Kasumi-1 (cell line): ENCODE measurements around the gene COL5A1.

Experiments
- DNase-seq, 2 experiments: peaks; one replicate each; lab custom pipeline; 2025; lab: John Stamatoyannopoulos, UW

COL5A1 gene

GRCh38 chr9:134836406-134836970 lies 194.9 kb downstream of the COL5A1 start:
- DNase-seq = no peak

- no peak for DNase-seq
Observed at GRCh38 chr9:134837529-134837928, 195.9 kb downstream of the COL5A1 start.

DNA sequence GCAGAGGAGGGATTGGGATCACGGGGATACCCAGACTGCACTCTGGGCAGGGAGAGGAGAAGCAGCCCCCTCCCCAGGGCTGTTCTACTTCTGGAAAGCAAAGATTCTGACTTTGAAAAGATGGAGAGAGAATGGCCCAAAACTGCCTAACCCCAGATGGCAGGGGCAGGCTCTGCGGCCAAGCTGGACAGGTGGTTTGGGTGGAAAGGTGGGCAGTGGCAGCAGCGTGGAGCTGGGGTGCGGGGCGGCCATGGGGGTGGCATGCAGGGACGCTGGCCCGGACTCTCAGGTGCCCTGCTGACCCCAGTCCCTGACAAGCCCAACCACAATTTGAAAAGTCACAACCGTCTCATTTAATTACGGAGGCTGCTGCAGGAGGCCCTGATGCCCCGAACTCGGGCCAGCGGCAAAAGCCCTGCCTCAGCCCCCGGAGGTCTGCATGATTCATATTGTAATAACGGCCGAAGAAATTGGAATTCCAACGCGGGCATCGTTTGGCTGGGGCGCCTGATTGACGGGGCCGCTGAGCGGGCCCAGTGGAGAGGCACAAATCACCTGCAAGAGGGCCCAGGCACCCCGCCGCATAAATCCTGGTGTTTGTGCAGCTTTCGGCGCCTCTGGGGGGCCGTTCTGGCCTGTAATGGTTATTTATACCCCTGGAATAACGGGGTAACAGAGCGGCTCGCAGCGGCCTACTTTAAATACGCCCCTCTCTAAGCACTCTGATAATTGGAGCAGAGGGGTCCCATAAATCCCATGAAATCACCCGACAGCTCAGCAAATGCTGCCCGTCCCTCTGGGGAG lies 197.2 kb downstream of the COL5A1 start:
- no peak for DNase-seq

- no peak for DNase-seq
Observed at GRCh38 chr9:134839455-134840125, 198.0 kb downstream of the COL5A1 start.

- DNase-seq = no peak
Observed at GRCh38 chr9:134840511-134840910, 198.9 kb downstream of the COL5A1 start.

GRCh38 chr9:134841180-134841904 lies 199.7 kb downstream of the COL5A1 start:
- no peak for DNase-seq

GRCh38 chr9:134842321-134842720 lies 200.7 kb downstream of the COL5A1 start:
- DNase-seq = no peak

DNA sequence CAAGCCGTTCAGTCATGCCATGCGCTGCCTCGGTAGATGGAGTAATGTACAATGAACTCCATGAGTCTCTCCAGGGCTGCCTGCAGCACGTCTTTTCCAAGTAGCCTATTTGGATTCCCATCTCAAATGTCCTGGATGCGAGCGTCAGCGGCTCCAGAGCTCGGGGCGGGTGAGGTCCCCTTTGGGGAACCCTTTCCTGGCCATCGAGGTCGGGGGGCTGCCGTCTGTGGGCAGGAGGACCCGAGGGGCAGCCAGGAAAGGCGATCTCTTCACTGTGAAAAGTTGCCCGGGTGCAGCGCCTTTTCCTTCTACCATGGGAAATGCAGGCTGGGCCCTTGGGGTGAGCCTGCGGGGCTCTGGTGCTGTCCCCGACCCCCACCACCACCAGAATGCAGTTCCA lies 202.1 kb downstream of the COL5A1 start:
- DNase-seq = no peak

GRCh38 chr9:134844821-134845220 lies 203.2 kb downstream of the COL5A1 start:
- DNase-seq = no peak

GRCh38 chr9:134846187-134846586 lies 204.6 kb downstream of the COL5A1 start:
- no peak for DNase-seq

DNA sequence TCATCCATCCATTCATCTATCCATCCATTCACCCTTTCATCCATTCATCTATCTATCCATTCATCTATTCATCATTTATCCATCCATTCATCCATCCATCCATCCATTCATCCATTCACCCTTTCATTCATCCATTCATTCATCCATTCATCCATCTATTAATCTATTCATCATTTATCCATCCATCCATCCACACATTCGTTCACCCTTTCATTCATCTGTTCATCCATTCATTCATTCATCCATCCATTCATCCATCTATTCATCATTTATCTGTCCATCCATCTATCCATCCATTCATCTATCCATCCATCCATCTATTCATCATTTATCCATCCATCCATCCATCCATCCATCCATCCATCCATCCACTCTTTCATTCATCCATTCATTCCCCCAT lies 205.1 kb downstream of the COL5A1 start:
- DNase-seq = no peak

DNA sequence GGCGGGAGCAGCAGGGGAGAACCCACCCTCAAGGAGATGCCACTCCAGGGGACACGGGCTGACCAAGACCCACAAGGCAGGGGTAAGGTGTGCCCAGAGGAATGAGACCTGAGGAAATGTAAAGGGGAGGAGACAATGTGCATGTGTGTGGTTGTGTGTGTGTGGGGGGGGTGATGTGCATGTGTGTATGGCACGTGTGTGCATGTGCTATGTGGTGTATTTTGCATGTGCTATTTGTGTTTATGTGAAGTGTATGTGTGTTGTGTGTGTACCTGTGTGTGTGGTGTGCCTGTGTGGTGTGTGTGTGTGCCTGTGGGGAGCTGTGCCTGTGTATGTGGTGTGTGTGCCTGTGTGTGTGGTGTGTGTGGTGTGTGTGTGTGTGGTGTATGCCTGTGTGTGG lies 205.5 kb downstream of the COL5A1 start:
- no peak for DNase-seq

DNA sequence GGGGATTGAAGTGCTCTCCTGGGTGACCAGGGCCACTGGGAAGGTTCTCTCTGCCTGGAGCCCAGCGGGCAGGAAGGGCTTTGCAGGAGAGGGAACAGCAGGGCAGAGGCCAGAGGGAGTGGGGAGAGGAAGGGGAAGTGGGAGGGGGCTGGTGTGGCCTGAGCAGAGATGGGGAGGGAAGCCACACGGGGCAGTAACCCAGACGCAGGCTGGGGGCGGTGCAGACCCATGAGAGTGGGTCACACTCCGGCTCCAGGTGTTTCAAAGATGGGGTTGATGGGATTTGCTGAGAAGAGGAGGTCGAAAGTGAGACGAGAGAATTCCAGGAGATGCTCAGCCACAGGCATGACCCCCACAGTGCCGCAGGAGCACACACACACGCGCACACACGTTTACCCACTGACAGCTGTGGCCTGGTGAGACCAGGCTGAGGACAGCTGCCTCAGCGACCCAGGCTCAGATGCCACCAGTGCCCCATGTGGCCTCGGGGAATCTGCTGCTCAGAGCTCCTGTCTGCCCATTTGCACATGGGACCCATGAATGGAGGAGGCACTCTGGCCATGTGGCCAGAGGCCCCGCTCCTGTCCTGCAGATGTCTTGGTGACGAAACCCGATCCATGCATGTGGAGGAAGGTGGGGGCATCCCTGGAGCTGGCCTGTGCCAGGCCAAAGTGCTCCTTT lies 206.3 kb downstream of the COL5A1 start:
- DNase-seq = no peak

DNA sequence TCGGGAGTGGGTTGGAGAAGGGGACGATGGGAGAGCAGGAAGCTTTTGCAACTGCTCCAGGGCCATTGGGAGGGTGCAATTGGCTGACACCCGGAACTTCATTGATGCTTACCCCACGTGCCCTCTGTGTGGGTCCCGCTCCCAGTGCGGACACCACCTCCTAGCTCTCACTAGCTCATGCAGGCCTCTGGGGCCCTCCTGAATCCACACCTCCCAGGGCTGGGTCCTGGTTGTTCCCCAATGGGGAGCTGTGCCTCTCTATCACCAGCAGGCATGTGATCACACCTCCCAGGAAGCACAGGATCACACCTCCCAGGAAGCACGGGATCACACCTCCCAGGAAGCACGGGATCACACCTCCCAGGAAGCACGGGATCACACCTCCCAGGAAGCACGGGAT lies 206.9 kb downstream of the COL5A1 start:
- DNase-seq = no peak

DNA sequence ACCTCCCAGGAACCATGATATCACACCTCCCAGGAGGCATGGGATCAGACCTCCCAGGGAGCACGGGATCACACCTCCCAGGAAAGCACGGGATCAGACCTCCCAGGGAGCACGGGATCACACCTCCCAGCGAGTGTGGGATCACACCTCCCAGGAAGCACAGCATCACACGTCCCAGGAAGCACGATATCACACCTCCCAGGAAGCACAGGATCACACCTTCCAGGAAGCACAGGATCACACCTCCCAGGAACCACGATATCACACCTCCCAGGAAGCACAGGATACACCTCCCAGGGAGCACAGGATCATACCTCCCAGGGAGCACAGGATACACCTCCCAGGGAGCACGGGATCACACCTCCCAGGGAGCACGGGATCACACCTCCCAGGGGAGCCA lies 209.0 kb downstream of the COL5A1 start:
- DNase-seq = no peak

DNA sequence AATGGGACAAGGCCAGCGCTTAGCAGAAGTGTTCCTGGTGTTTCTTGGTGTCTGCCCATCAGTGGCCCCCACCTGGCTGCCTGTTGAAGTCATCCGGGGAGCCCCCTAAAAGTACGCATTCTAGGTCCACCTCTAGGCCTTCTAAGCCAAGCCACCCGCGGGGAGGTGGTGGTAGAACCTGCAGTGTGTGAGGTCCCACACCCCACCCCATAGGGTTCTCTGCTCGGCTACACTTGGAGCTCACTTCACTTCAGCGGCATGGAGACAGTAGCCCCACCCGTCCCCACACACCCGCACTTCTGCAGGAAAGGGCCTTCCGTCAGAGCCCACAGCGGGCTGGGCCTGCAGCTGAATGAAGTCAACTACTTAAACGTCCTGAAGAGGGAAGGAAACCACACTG lies 209.4 kb downstream of the COL5A1 start:
- no peak for DNase-seq

- no peak for DNase-seq
Observed at GRCh38 chr9:134852906-134853654, 211.5 kb downstream of the COL5A1 start.

GRCh38 chr9:134853893-134854292 lies 212.3 kb downstream of the COL5A1 start:
- no peak for DNase-seq

GRCh38 chr9:134854541-134854981 lies 213.0 kb downstream of the COL5A1 start:
- no peak for DNase-seq

- no peak for DNase-seq
Observed at GRCh38 chr9:134855231-134855899, 213.8 kb downstream of the COL5A1 start.
